ENCODE measurements around the gene HEBP2. TPM values are rescaled to one million over a fixed set of nuclear protein-coding genes. Genes with fewer than 3 reads are reported as not detected.

Gene HEBP2
- total RNA-seq, 1 experiment from 2014 or later: 22.9 TPM

GRCh38 chr6:138468320-138469015 lies 64.4 kb downstream of the HEBP2 start:
- in situ Hi-C loops (cut with HindIII; ENCODE audit: low pct_unique_long_range_greater_than_20kb, low sequenced_read_pairs): no loop called here
- no peak for DNase-seq (ENCODE audit: low read depth, low spot score)

Small RNAs within 50 kb of the gene (small RNA-seq; reads per million reads assigned to genes)
- gene AL031003.1: 0 reads per million in 2 experiments
- gene AL391669.1: 0 reads per million in 2 experiments
- gene MIR3145: 0 to 1.4 reads per million in 2 experiments

Other genes with a start within 250 kb of the HEBP2 start
- gene ARFGEF3, start 242.3 kb upstream of the HEBP2 start, total RNA-seq (2014; rRNA removed; shearing (Covaris generic)): 0.82 and 0.85 TPM in 2 replicates
- gene PBOV1, start 185.7 kb upstream of the HEBP2 start, total RNA-seq (2014; rRNA removed; shearing (Covaris generic)): not detected in 2 replicates
- gene SMIM28, start 26.3 kb upstream of the HEBP2 start, total RNA-seq (2014; rRNA removed; shearing (Covaris generic)): not detected in 2 replicates
- gene NHSL1, start 95.3 kb downstream of the HEBP2 start, total RNA-seq (2014; rRNA removed; shearing (Covaris generic)): 64.2 and 69.4 TPM in 2 replicates